Ovary (tissue), 9 donors: ENCODE data around the gene CLEC11A. TPM values are rescaled to one million over a fixed set of nuclear protein-coding genes. Genes with fewer than 3 reads are reported as not detected.

ENCODE experiments used
- DNase-seq, 5 donors: peaks; one replicate each; pipeline ENCODE4 v3.0.0-alpha.2; 2019 to 2020
- H3K27ac ChIP-seq, 2 donors: fragments of 200-600 bp; one replicate each; pipeline versions ENCODE4 v1.5.1 to v1.8.0; 2019 to 2022
- H3K27me3 ChIP-seq: fragments of 200-600 bp; one replicate; pipeline ENCODE4 v1.8.0; 2022
- H3K36me3 ChIP-seq: fragments of 200-600 bp; sonication (generic); one replicate; pipeline ENCODE4 v1.5.1; 2019
- H3K4me1 ChIP-seq: one replicate; pipeline ENCODE4 v1.8.1; 2013; ENCODE audit warnings: mild to moderate bottlenecking, moderate library complexity; ENCODE audit not compliant: insufficient read depth
- H3K4me3 ChIP-seq: fragments of 200-600 bp; sonication (generic); one replicate; pipeline ENCODE4 v1.5.1; 2017
- H3K9me3 ChIP-seq, 2 donors: fragments of 200-600 bp in 1 of 2; sonication (generic) in 1 of 2; one replicate each; pipeline versions ENCODE4 v1.5.1 to v1.8.1; 2013 to 2019; ENCODE audit warnings: mild to moderate bottlenecking in 1 of 2, moderate library complexity in 1 of 2
- CTCF ChIP-seq, 3 donors: fragments of 450-650 bp in 2 of 3; fragments of 200-600 bp in 1 of 3; IDR thresholded peaks; one replicate each; pipeline versions ENCODE4 v1.5.1 to v1.8.0; 2016 to 2022; ENCODE audit warnings: antibody characterized with exemption in 3 of 3, mild to moderate bottlenecking in 1 of 3
- EP300 ChIP-seq: sonication (generic); formaldehyde crosslinking; IDR thresholded peaks from one replicate; pipeline ENCODE4 v1.6.1; 2017; ENCODE audit warnings: antibody characterized with exemption
- POLR2A ChIP-seq: fragments of 450-650 bp; IDR thresholded peaks from one replicate; pipeline ENCODE4 v1.6.1; 2017; ENCODE audit warnings: antibody characterized with exemption, mild to moderate bottlenecking, moderate library complexity
- WGBS, 3 donors: extraction: QIAGEN DNeasy Blood & Tissue Kit in 1 of 3; methylation state at CpG; one replicate each; pipeline versions ENCODE4 v1.1.5 to v1.1.7; 2013 to 2017; 5-methylcytosine and 5-hydroxymethylcytosine counted together
- intact Hi-C, 4 donors: fragments of 100-400 bp; cut with DNase I; formaldehyde crosslinking; loops; one replicate each; pipeline versions ENCODE4 v1.11.0 to v1.15.1; 2022 to 2023
- polyA plus RNA-seq, 2 donors: library from polyadenylated mRNA; stranded (reverse); fragments of 200-250 nt in 1 of 2; fragments of 350-450 nt in 1 of 2; fragmentation: Illumina TruSeq in 1 of 2; extraction: RNeasy Lipid Tissue Mini Kit (QIAGEN cat#74804) in 1 of 2; gene quantifications; one replicate each; pipeline ENCODE4 v1.2.3, GENCODE V29; 2013 to 2014
- total RNA-seq, 7 donors: library from RNA; depleted of rRNA in 2 of 7; stranded (reverse); fragments of >200 nt in 2 of 7; fragmentation: NEBNext Ultra II Directional in 3 of 7; extraction: Animal tissue kit (Norgen Biotek cat#: 25700) in 3 of 7; gene quantifications; one replicate each; pipeline versions ENCODE4 v1.1.0 to v1.2.4, GENCODE V29; 2016 to 2023
- donor health status: DM: no; HTN: no; CAD: no; lungs with moderate emphysema.
- donor health status: DM: no; HTN: no; CAD: no.
- donor health status: Bipolar disorder and iron deficiency.
- donor health status: DM: yes; HTN: yes; CAD: no.
- donor health status: DM: no; HTN: no; CAD: no.
- donor health status: DM: yes; HTN: yes; CAD: no.

Gene CLEC11A
- total and polyA plus RNA-seq, 9 donors: 3.8 to 120 (median 27.9) TPM

- no peaks in the 10 kb centered on the region for H3K27me3 ChIP-seq
- H3K4me3 ChIP-seq: no peak overlapping the region
- DNase-seq: no peak
- H3K36me3 ChIP-seq: no peaks in the 10 kb centered on the region
- no peaks in the 10 kb centered on the region for H3K9me3 ChIP-seq
- TF ChIP-seq POLR2A (no peak), CTCF (IDR thresholded peaks at IDR 0.05) (no peak), EP300 (no peak)
- no peak overlapping the region for H3K27ac ChIP-seq
- H3K4me1 ChIP-seq: no peaks in the 10 kb centered on the region
- intact Hi-C loops: no loop called here
- 75 to 79% (median 76%) methylated on average over 23 of the region's 23 CpGs for WGBS, 3 donors
Measured at GRCh38 chr19:50739132-50739913, 16.2 kb downstream of the CLEC11A start.

GRCh38 chr19:50739914-50740426 lies 16.8 kb downstream of the CLEC11A start:
- Histone ChIP-seq H3K27ac (no peak overlapping the region), H3K9me3 (no peaks in the 10 kb centered on the region), H3K4me1 (no peaks in the 10 kb centered on the region), H3K36me3 (no peaks in the 10 kb centered on the region), H3K4me3 (no peak overlapping the region), H3K27me3 (no peaks in the 10 kb centered on the region)
- intact Hi-C loops: no loop called here
- WGBS, 3 donors: 53 to 57% (median 56%) methylated on average over 11 of the region's 11 CpGs
- no peak for DNase-seq
- TF ChIP-seq CTCF (IDR thresholded peaks at IDR 0.05) (no peak), EP300 (no peak)

GRCh38 chr19:50741179-50741933 lies 18.2 kb downstream of the CLEC11A start:
- TF ChIP-seq CTCF (IDR thresholded peaks at IDR 0.05) (no peak), POLR2A (no peak), EP300 (no peak)
- Histone ChIP-seq H3K27ac (no peak overlapping the region), H3K4me3 (no peak overlapping the region), H3K36me3 (no peaks in the 10 kb centered on the region), H3K9me3 (no peaks in the 10 kb centered on the region), H3K4me1 (no peaks in the 10 kb centered on the region), H3K27me3 (no peaks in the 10 kb centered on the region)
- WGBS, 3 donors: 50 to 61% (median 51%) methylated on average over 18 of the region's 18 CpGs
- DNase-seq: no peak
- intact Hi-C loops: no loop called here

- 80 to 86% (median 84%) methylated on average over 6 of the region's 6 CpGs for WGBS, 3 donors
- no peaks in the 10 kb centered on the region for H3K36me3 ChIP-seq
- H3K9me3 ChIP-seq: no peaks in the 10 kb centered on the region
- H3K4me3 ChIP-seq: no peak overlapping the region
- no peaks in the 10 kb centered on the region for H3K4me1 ChIP-seq
- no peak overlapping the region for H3K27ac ChIP-seq
- no peaks in the 10 kb centered on the region for H3K27me3 ChIP-seq
- no peak for DNase-seq
- intact Hi-C loops: no loop called here
- TF ChIP-seq CTCF (IDR thresholded peaks at IDR 0.05): no peak
- no peak for TF ChIP-seq POLR2A
Measured at GRCh38 chr19:50743537-50743936, 20.4 kb downstream of the CLEC11A start.
